22Rv1 (cell line): ENCODE data around the gene NTRK3.

Experiments used
- ZFX ChIP-seq: fragments of 450-650 bp; IDR thresholded peaks from 2 replicates; pipeline ENCODE4 v1.6.1; 2017; ENCODE audit warnings: antibody characterized with exemption, borderline replicate concordance
- TF ChIP-seq, protein P1 (sequence below): fragments of 450-650 bp; IDR thresholded peaks from 2 replicates; pipeline ENCODE4 v1.5.1; 2017; ENCODE audit warnings: mild to moderate bottlenecking

DNA sequence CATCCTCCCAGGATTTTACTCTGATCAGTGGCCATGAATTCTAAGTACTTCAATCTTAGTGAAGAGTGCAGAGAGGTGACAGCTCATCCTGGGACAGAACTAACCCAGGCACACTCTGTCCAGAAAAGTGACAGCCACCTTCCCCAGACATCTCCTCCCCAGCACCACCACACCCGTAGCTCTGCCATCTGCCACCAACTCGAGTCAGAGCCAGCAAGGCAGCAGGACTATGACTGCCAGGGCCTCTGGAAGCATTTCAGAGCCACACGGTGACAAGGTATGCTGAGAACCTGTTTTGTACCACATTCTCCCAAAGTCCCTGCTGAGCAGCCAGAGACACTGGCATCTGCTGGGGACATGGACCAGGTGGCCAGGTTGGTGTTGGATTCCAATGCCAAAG is 71.0 kb downstream of the NTRK3 start:
- TF ChIP-seq, protein P1, sequence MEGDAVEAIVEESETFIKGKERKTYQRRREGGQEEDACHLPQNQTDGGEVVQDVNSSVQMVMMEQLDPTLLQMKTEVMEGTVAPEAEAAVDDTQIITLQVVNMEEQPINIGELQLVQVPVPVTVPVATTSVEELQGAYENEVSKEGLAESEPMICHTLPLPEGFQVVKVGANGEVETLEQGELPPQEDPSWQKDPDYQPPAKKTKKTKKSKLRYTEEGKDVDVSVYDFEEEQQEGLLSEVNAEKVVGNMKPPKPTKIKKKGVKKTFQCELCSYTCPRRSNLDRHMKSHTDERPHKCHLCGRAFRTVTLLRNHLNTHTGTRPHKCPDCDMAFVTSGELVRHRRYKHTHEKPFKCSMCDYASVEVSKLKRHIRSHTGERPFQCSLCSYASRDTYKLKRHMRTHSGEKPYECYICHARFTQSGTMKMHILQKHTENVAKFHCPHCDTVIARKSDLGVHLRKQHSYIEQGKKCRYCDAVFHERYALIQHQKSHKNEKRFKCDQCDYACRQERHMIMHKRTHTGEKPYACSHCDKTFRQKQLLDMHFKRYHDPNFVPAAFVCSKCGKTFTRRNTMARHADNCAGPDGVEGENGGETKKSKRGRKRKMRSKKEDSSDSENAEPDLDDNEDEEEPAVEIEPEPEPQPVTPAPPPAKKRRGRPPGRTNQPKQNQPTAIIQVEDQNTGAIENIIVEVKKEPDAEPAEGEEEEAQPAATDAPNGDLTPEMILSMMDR = no peak
- TF ChIP-seq ZFX = no peak
